ELF-1 (cell line): ENCODE measurements around the gene PARP1.

ENCODE experiments used
- DNase-seq: peaks from one replicate; pipeline ENCODE4 v3.0.0-alpha.2; 2016; ENCODE audit warnings: low read depth, low spot score

The PARP1 gene

GRCh38 chr1:226407199-226407496, 745 bp downstream of the PARP1 start:
- no peak for DNase-seq

GRCh38 chr1:226406401-226406881, 1.5 kb downstream of the PARP1 start:
- DNase-seq, result no peak

DNA sequence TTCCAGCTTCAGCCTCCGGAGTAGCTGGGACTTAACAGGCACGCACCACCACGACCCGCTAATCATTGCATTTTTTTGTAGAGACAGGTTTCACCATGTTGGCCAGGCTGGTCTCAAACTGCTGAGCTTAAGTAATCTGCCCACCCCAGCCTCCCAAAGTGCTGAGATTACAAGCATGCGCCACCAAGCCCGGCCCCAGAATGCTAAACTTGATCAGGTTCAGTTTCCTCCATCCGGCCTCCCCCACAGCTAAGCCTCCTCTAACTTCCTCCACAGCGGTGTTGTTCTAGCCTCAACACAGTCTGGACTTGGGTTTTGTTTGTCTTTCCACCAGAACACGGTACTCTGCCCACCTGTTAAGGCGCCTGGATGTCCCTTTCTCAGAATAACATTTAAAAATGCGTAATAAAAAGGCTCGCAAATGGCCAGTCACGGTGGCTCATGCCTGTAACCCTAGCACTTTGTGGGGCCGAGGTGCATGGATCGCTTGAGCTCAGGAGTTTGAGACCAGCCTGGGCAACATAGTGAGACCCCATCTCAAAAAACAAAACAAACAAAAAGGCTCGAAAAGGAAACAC, 2.4 kb downstream of the PARP1 start:
- peak; percentile 78 for DNase-seq

DNA sequence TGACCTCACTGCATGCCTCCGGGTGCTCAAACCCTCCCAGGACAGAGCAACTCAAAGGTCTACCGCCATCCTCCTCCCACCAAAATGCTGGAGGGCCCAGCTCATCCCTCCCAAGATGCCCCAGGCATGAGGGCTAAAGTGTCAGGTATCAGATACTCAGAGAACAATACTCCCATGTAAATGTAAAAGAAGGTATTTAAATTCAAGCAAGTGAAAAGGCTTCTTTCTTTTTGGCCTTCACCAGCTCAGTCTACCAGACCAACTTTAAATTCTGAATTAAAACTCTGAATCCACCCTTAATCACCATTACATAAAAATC, 3.0 kb downstream of the PARP1 start:
- peak; percentile 93 for DNase-seq

DNA sequence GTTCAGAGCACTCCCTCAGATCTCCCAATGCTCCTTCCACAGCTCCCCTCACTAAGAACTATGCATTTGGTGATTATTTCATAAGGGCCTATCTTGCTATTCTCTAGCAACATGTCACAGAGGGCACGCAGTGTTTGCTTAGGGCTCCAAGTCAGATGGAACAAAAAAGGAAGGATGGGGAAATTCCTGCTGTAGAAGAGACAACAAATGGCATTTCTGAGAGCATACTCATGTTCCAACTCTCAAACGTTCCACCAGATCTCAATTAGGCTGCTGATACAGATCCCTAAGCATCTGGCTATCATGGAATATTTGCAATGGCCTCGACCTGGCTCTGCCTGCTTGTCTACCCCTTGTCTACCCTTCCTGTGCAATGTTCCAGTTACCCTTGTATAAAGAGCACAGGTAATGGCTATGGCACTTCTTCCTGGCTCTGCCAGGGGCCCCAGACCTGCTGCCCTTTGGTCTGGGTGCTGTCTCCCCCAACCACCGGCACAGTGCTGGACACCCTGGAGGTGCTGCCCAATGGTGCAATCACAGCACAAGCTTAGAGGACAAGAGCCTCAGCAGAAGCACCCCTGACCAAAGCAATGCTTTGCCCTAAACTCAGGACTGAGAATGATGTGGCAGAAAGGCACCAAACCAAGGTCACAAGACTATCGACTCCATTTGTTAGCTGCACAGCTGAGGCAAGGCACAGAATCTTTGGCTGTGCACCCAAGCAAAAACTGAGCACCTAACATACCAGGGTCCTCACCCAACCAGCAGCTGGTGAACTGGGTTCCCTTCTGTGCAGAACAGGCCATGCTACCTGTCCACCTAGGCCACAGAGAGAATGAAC, 3.6 kb downstream of the PARP1 start:
- no peak for DNase-seq

GRCh38 chr1:226403201-226404034, 4.5 kb downstream of the PARP1 start:
- peak; percentile 76 for DNase-seq

DNA sequence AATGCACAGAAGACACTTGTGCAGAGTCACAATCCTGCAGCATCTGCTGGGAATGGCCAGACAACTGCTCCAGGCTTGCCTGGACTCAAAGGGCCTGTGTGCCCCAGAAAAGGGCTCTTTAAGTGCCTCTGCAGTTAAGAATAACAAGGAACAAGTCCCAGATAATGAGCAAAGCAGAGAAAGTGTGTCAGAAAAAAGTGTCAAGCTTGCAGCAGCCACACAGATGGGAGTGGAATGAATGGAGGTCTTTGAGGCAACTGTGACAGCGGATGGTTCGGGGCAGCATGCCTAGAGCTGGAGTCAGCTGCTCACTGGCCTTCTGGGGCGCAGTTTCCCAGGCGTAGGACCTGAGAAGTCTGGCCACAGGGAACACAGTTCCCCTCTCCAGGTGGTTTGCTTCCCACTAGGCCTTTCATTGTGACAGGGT, 5.1 kb downstream of the PARP1 start:
- DNase-seq, result no peak

GRCh38 chr1:226401355-226402303, 6.3 kb downstream of the PARP1 start:
- DNase-seq, result no peak

DNA sequence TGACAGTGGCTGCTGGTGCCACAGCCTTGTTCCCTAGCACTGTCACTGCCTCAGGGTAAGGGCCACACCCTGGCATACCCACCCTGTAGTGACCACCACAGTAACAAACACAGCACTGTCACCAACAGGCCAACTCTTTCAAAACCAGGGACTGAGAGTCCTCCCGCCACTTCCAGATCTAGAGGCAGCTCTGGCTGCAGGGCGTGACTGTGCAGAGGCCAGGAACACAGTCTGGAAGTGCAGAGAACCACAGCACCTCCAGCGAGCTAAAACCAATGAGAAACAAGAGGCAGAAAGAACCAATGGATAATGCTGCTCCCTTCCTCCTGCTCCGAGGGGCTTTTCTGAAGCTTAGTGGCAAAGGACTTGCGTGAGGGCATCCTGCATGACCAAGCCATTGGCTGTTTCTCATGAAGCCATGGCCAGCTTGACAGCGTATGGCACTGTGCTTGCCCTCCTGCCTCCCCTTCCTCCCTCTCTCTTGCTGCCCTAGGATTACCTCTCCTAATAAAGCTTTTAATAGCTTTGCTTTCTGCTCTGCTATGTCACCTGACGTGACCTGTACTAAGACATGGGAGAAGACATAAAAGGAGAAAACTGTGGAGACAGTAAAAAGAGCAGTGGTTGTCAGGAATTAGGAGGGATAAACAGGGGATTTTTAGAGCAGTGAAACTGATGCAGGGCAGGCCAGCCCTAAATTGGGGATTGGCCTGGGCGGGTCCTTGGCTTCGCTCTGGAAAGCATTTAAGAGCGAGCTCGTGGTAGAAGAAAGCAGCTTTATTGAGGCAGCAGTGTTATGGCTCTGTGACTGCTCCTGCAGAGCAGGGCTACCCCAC, 7.2 kb downstream of the PARP1 start:
- DNase-seq, result peak; percentile 22

GRCh38 chr1:226397955-226398636, 9.8 kb downstream of the PARP1 start:
- DNase-seq, result no peak

- DNase-seq, result no peak
Observed at GRCh38 chr1:226397011-226397926, 10.6 kb downstream of the PARP1 start.

- DNase-seq, result no peak
Observed at GRCh38 chr1:226395753-226396152, 12.1 kb downstream of the PARP1 start.

GRCh38 chr1:226394462-226394861, 13.4 kb downstream of the PARP1 start:
- DNase-seq, result no peak

DNA sequence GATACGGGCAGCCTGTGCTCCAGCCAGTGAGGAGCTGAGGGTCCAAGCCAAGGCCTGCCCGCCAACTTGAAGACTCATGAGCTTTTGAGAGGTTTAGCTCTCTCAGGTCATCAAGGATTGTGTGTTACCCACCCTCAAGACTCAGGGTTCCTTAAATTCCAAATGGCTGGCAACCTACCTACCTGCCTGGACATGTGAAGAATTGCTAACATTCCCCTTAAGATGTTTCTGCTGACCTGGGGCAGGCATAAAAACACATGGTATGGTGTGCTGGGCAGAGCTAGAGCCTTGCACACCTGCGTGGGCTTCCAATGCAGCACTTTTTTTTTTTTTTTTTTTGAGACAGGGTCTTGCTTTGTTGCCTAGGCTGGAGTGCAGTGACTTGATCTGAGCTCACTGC, 17.2 kb downstream of the PARP1 start:
- no peak for DNase-seq

DNA sequence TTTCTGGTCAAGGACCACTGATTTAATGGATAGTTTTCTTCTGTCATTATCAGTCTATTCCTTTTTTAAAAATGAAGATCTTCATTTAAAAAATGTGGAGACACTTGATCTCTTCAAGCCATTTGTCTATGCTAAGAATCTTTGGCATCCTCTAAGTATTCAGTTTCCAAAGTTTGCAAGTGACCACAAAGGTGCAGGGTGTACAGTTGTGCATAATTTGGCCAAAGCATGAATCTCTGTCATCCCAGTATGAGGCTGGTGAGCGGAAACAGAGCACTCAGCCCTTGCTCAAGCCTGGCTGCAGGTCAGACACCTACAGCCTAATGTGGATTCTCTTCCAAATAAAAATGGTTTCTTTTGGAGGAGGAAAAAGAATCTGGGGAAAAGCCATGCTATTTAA, 19.8 kb downstream of the PARP1 start:
- no peak for DNase-seq

DNA sequence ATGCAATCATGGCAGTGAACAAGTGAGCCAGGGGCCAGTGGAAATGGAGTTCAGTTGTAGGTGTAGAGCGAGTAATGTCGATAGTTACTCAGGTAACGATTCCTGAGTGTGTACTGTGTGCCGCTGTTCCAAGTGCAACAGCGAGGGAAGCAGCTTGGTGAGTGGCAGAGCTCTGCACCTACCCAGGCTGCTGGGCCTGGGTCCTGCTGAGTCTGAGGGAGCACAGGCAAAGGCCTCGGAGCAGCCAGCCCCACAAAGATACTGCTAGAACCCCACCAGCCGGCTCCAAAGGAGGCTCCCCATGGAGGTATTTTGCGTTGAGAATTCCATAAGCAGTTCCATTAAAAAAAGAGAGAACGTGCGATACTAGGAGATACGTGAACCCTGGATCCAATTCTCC, 23.2 kb downstream of the PARP1 start:
- DNase-seq, result no peak

- DNase-seq, result no peak
Observed at GRCh38 chr1:226384040-226384439, 23.9 kb downstream of the PARP1 start.

GRCh38 chr1:226382030-226382429, 25.9 kb downstream of the PARP1 start:
- DNase-seq, result no peak
